HG03457 (cell line): ENCODE results near the gene SNRPD1.
"Not testable (repeated sequence)": the region's sequence is repeated elsewhere in the genome, so short reads cannot be mapped to it uniquely, and the experiment has no call there.

Experiments used
- ATAC-seq: cut with Tn5 transposase; IDR thresholded peaks from one replicate; pipeline ENCODE4 v1.9.1; 2021; ENCODE audit warnings: moderate number of reproducible peaks; ENCODE audit not compliant: unreplicated experiment

The SNRPD1 gene

GRCh38 chr18:21612125-21613039 is at the start of gene SNRPD1:
Gene SNRPD1 (plus strand): TSS chr18:21612314. CDS start chr18:21612430, 116 bp downstream.
- peak; percentile 98 for ATAC-seq

GRCh38 chr18:21571772-21572171 is 40.3 kb upstream of the SNRPD1 start:
- no peak for ATAC-seq

- ATAC-seq: no peak
These were observed 36.5 kb upstream of the SNRPD1 start for GRCh38 chr18:21575656-21576055.

GRCh38 chr18:21584391-21584790 is 27.7 kb upstream of the SNRPD1 start:
- no peak for ATAC-seq

GRCh38 chr18:21592361-21592760 is 19.8 kb upstream of the SNRPD1 start:
- not testable (repeated sequence) for ATAC-seq

- no peak for ATAC-seq
These were observed 18.4 kb upstream of the SNRPD1 start for GRCh38 chr18:21593540-21594257.

- no peak for ATAC-seq
These were observed 14.5 kb upstream of the SNRPD1 start for GRCh38 chr18:21597620-21598019.

GRCh38 chr18:21598726-21599584 is 13.2 kb upstream of the SNRPD1 start:
- ATAC-seq: no peak

- peak; percentile 32 for ATAC-seq
These were observed 12.3 kb upstream of the SNRPD1 start for GRCh38 chr18:21599585-21600525.

GRCh38 chr18:21600526-21601410 is 11.3 kb upstream of the SNRPD1 start, which contains the start of gene ESCO1:
Gene ESCO1 (minus strand): TSS chr18:21600704. CDS start chr18:21574843, 25,861 bp downstream.
- peak; percentile 87 for ATAC-seq

- ATAC-seq: no peak
These were observed 9.9 kb upstream of the SNRPD1 start for GRCh38 chr18:21602299-21602587.

- ATAC-seq: no peak
These were observed 7.4 kb upstream of the SNRPD1 start for GRCh38 chr18:21604671-21605070.

GRCh38 chr18:21605213-21605612 is 6.9 kb upstream of the SNRPD1 start:
- ATAC-seq: no peak

GRCh38 chr18:21611401-21612124 is 551 bp upstream of the SNRPD1 start:
- peak; percentile 3 for ATAC-seq

GRCh38 chr18:21621640-21622039 is 9.5 kb downstream of the SNRPD1 start:
- ATAC-seq: not testable (repeated sequence)

- ATAC-seq: peak; percentile 92
These were observed 17.1 kb downstream of the SNRPD1 start for GRCh38 chr18:21629089-21629832.

- ATAC-seq: no peak
These were observed 20.3 kb downstream of the SNRPD1 start for GRCh38 chr18:21632393-21632792.
